ENCODE measurements around the gene CCDC116.
A peak's percentile ranks its signal among the peaks of the same experiment; 100 is the strongest.

CCDC116 gene

DNA sequence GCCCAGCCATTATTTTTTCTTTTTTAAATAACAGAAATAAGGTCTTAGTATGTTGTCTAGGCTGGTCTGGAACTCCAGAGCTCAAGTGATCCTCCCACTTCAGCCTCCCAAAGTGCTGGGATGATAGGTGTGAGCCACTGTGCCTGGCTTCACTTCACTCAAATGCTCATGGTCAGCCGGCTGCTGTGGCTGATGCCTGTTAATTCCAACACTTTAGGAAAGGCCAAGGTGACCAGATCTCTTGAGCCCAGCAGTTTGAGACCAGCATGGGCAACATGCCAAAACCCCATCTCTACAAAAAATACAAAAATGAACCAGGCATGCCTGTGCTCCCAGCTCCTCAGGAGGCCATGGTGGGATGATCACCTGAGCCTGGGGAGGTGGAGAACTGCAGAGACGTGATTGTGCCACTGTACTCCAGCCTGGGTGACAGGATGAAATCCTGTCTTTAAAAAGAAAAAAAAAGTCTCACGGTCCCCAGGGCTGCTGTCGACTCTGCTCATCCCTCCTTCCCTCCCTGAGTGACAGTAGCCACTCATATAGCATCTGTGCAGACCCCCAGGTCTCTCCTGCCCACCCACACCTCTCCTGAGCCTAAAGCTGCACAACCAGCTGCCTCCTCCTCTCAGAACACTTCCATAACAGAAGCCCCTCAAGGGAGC is 6.4 kb upstream of the CCDC116 start:
- H3K4me3 ChIP-seq (ENCODE audit: low read depth, low read length): no peak overlapping the region
- in situ Hi-C loops (cut with HindIII; ENCODE audit: low sequenced_read_pairs): no loop called here
- TF ChIP-seq, protein P1, sequence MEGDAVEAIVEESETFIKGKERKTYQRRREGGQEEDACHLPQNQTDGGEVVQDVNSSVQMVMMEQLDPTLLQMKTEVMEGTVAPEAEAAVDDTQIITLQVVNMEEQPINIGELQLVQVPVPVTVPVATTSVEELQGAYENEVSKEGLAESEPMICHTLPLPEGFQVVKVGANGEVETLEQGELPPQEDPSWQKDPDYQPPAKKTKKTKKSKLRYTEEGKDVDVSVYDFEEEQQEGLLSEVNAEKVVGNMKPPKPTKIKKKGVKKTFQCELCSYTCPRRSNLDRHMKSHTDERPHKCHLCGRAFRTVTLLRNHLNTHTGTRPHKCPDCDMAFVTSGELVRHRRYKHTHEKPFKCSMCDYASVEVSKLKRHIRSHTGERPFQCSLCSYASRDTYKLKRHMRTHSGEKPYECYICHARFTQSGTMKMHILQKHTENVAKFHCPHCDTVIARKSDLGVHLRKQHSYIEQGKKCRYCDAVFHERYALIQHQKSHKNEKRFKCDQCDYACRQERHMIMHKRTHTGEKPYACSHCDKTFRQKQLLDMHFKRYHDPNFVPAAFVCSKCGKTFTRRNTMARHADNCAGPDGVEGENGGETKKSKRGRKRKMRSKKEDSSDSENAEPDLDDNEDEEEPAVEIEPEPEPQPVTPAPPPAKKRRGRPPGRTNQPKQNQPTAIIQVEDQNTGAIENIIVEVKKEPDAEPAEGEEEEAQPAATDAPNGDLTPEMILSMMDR (IDR thresholded peaks at IDR 0.05; ENCODE audit: low read depth, low read length, missing control alignments): no peak

DNA sequence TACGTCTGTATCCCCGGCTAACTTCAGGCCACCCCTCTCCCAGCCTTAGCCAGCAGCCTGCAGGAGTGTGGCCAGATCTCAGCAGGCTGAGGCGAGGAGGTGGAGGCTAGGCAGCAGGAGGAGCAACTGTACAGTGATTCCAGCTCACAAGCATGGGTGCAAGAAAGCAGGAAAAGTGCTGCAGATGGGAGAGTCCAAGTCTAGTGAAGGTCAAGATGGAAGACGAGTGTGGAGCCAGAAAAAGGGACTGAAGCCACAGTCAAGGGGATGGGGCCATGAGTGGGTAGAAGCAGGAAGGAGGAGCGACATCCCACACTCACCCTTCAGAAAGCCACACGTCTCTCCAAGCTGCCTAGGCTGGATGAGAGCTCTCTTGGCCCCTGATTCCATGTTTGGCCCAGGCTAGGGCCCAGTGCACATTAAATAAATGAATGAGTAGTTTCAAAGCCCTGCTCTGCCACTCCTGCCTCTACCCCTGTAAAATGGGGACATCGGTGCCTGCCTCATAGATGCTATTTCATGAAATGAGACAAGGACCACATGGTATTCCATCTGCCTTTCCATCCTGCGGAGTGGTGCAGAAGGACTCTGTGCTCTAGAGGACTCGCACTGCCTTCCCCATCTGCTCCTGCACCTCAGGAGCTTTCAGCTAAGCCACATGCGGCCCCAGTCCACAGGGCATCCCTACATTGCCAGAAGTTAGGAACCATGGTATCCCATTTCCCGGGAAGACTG is 5.7 kb upstream of the CCDC116 start:
- DNase-seq (ENCODE audit: low read depth): no peak
- TF ChIP-seq, protein P1 (IDR thresholded peaks at IDR 0.05; ENCODE audit: low read depth, low read length, missing control alignments): no peak
- H3K4me3 ChIP-seq (ENCODE audit: low read depth, low read length): no peak overlapping the region
- in situ Hi-C loops (cut with HindIII; ENCODE audit: low sequenced_read_pairs): no loop called here

More for the DNA sequence above, 6.4 kb upstream of the CCDC116 start:
- DNase-seq (ENCODE audit: low read depth): no peak

DNA sequence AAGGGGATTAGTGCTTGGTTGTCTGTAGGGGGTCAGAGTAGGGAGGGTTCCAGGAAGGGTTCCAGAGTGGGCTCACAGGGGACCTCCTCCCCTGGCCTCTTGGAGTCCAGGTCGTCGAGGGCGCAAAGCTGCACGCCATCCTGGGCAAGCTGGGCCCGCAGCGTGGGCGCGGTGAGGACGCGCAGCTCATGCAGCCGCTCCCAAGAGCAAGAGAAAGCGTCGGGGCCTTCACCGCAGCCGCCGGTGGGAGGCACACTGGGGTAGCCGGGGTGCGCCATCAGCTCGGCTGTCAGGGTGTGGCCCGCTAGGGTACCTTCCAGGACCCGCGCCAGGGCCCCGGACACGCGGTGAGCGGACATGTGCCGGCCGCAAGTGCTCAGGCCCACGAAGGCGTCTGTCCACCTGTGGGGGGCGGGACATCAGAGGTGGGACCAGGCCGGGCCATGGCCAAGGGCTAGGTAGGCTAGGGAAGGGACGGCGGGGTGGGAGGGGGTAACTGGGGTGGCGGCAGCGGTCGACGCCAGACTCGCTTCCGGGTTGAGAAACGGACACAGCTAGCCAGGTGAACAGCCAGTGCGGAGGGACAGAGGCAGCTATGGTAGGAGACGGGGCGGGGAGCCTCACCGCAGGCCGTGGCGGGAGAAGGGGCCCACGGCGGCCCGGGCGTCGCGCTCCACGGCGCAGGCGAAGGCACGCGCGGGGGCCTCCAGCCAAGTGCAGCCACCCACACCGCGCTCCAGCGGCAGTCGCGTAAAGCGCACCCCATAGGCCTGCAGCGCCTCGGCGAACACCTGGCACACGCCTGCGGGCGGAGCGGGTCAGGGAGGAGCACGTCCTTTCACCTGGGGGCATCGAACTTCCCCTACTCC is 3.9 kb upstream of the CCDC116 start:
- in situ Hi-C loops (cut with HindIII; ENCODE audit: low sequenced_read_pairs): no loop called here
- TF ChIP-seq, protein P1 (IDR thresholded peaks at IDR 0.05; ENCODE audit: low read depth, low read length, missing control alignments): no peak
- DNase-seq (ENCODE audit: low read depth): no peak
- H3K4me3 ChIP-seq (ENCODE audit: low read depth, low read length): peak overlapping the region; percentile 73

DNA sequence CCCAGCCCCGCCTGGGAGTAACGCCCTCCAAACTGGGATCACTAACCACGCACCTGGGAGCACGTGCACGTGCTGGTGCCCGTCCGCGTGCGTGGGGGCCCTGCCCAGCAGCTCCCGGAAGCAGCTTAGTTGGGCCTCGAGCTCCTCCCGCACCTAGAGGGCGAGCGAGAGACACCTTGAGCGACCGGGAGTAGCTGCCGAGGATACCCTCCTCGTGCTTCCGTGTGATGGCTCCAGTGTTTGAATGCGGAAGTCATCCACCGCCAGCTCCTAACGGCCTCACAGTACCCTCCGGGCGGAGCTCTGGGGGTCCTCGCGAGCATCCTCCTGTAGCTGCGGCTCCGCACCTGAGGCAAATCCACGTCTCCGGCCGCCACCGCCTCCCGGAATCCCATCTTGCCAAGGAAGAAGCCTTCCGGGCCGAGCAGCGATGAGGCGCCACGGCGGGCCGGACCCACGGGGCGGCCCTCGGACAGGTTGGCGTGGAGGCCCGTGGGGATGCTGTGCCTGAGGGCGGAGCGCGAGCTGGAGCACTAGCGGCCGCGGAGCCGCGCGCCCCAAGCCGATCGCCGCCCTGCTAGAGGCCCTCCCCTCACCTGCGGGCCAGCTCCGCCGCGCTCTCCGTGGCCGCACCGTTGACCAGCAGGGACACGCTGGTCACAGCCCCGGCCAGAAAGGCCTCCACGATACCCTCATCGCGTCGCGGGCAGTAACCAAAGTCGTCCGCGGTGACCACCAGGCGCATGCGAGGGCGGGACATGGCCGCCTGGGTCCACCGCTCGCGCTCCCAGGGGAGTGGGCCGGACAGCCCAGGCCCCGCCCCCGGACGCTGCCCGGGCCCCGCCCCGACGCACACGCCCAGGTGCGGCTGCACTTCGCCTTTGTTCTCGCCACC is 3.1 kb upstream of the CCDC116 start, which contains the start of gene YDJC:
Gene YDJC (minus strand): TSS at position 768 of the 895 bp plus-strand sequence. CDS start 8 bp downstream, at position 760.
- in situ Hi-C loops (cut with HindIII; ENCODE audit: low sequenced_read_pairs): no loop called here
- TF ChIP-seq, protein P1 (IDR thresholded peaks at IDR 0.05; ENCODE audit: low read depth, low read length, missing control alignments): peak; percentile 64
- peak; percentile 76 for DNase-seq (ENCODE audit: low read depth)
- H3K4me3 ChIP-seq (ENCODE audit: low read depth, low read length): peak within 1 kb of the TSS; percentile 73

DNA sequence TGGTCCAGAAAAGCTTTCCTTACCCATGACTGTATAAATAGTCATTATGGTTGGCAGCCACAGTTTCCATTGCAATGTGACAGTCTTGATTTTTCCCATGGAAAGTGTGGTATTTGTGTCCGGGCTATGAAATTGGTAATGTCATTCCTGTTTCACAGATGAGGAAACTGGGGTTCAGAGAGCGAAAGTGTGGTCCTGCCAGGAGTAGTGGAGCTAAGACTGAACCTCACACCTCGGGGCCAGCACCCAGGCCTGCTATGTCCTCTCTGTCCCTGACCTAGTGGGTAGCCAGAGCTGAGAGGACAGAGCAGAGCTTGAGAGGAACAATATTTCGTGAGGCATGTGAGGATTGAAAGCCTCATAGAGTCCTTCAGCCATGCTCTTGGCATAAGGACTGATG is 1.5 kb upstream of the CCDC116 start:
- TF ChIP-seq, protein P1 (IDR thresholded peaks at IDR 0.05; ENCODE audit: low read depth, low read length, missing control alignments): no peak
- DNase-seq (ENCODE audit: low read depth): no peak
- no peak overlapping the region for H3K4me3 ChIP-seq (ENCODE audit: low read depth, low read length)
- in situ Hi-C loops (cut with HindIII; ENCODE audit: low sequenced_read_pairs): no loop called here

All from astrocyte of the cerebellum (primary cell).